NCI-H2227 (cell line): ENCODE results near the gene PIP5K1C.

Source experiments
- DNase-seq: peaks from one replicate; lab custom pipeline; 2025; ENCODE audit not compliant: unreplicated experiment; lab: John Stamatoyannopoulos, UW

PIP5K1C gene

DNA sequence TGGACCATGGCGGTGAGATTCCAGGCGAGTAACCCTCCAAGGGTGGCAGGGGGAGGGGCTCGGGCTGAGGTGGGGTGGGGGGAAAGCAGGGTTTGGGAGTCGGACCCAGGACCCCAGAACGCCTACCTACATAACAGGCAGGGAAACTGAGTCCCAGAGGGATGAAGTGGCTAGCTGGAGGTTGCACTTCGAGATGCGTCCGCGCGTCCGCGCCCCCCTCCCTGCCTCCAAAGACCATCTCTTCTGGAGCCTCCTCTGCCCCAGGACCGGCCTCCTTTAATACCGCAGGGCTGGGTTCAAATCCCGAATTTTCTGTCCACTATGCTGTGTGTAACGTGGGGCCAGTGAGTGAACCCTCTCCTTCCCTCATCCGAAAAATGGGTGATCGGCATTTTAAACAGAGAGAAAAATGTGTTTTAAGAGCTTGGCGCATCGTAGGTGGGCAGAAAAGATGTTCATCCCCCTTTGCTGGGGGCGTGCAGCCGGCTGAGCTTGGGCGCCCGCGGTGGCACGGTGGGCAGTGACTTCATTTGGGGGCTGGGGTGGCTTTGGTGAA is 21.7 kb upstream of the PIP5K1C start:
- DNase-seq = no peak

DNA sequence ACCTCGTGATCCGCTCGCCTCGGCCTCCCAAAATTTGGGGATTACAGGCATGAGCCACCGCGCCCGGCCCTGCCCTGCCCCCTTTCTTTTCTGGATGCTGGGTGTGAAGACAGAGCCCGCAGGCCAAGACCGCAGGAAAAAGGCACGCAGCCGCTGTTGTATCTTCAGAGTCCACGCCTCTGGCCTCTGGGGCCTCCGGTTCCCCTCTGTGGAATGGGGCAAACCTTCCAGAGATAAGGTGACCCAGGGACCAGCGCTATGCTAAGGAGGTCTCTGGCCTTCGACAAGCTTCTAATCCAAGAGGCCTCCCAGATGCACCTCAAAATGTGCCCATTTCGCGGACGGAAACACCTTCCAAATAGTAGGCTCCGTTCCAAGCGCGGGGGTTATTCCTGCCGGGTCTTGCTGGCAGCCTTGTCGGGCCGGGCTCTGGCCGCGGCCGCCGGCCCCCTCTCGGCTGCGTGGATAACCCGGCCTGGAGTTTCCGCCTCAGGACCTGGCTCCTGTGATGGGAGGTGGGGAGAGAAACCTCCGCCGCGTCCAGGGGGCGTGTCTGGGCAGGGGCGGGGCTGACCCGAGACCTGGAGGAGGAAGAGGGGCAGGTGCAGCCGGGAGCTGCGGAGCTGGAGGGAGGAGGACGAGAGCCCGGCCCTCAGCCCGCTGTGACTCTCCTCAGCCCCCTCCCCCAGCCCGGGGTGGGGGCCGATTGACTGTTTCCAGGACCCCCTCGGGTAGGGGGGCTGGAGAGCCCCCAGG is 21.0 kb upstream of the PIP5K1C start:
- DNase-seq = peak; percentile 91

DNA sequence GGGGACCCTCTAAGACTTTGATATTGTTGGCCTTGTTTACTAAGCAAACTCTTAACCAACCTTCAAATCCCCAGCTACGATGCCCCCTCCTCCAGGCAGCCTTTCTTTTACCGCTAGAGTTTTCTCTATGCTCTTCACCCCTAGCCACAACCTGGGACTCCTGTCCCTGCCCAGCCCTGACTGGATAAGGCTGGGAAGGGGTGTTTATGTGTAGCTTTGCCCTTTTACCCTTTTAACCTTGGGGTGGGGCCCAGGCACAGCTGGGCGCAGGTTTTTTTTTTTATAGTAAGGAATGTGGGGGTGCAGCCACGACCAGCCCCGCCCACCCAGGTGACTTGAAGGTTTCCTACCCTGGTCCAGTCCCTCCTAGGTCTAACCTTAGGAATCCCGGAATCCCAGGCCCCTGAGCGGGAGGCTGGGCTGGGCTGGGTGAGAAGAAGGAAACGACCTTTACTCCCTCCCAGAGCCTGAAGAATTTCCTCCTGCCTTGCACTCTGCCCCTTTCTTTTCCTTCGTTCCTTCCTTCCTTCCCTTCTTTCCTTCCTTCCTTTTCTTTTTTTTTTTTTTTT is 20.2 kb upstream of the PIP5K1C start:
- DNase-seq = no peak

DNA sequence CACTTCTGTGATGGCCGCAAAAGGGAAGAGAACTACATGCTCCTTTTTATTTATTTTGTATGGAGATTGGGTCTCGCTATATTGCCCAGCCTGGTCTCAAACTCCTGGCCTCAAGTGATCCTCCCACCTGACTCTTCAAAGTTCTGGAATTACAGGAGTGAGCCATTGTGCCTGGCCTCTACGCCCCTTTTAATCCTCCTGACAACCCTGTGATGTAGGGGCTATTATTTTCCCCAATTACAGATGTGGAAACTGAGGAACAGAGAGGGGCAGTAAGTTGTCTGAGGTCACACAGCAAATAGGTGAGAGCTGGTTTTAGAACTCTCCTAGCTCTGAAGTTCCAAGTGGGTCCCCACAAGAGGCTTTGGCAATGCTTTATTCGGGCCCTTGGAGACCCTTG is 19.6 kb upstream of the PIP5K1C start:
- no peak for DNase-seq

DNA sequence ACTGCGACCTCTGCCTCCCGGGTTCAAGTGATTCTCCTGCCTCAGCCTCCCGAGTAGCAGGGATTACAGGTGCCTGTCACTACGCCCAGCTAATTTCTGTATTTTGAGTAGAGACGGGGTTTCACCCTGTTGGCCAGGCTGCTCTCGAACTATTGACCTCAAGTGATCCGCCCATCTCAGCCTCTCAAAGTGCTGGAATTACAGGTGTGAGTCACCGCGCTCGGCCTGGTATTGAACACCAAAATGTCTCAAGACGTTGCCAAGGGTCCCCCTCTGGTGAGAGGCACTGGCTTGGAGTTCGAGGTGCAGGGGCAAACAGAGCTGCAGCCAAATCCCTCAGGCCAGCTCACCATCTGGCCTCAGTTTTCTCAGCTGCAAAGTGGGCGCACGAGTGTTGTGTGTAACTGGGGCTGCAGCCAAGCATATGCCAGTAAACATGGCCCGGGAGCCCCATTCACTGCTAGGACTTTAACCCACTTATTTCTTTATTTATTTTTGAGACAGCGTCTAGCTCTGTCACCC is 15.9 kb upstream of the PIP5K1C start:
- no peak for DNase-seq

DNA sequence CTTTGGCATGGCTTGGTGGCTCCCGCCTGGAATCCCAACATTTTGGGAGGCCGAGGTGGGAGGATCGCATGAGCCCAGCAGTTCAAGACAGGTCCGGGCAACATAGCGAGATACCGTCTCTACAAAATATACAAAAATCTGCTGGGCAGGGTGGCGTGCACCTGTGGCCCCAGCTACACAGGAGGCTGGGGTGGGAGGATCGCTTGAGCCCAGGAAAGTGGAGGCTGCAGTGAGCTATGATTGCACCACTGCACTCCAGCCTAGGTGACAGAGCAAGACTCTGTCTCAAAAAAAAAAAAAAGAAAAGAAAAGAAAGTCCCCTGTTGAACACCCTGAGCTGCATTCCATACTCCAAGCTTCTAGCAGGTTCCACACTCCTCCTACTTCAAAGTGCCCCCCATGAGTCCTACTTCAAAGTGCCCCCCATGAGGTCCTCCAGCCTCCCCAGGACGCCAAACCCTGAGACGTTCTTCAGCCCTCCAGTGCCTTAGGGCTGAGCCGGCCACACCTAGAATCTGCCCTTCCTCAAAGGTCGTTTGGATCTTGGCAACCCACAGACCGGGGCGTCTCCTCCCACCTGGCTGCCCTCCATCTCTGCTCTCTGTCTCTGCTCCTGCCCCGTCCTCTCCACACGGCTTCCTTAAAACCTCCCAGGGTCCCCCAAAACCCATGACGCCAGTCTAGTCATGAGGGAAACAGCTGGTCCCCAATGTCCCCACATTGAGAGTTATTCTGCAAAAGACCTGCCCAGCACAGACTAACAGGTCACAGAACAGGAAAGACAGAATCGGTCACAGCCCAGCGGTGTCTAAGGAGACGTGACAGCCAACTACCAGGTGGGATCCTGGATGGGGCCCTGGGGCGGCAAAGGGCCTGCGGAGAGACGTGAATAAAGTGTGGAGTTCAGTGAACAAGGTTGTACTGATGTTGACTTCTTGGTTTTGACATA is 12.7 kb upstream of the PIP5K1C start:
- no peak for DNase-seq

DNA sequence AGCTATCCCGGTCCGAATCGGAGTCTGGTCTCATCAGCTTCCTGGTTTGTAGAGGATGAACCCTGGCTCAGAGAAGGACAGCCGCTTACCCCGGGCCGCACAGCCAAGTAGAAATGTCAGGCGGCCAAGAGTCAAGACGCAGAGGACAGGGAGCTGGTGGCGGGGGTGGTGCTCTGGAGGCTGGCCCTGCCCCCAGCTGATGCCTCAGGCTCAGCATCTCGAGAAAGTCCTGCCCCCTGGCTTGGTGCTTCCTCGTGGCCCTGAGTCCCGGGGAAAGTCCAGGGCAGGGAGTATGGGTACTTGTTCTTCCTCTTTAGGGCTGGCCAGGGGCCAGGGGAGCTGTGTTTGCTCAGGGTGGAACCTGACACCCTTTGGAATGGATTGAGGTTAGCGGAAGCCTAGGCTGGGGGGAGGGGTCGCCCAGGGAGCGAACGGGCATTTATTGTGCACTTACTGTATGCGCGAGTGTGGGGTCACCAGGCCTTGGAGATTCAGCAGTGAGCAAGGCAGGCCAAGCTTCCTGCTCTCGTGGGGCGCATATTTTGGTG is 10.1 kb upstream of the PIP5K1C start:
- DNase-seq = no peak

DNA sequence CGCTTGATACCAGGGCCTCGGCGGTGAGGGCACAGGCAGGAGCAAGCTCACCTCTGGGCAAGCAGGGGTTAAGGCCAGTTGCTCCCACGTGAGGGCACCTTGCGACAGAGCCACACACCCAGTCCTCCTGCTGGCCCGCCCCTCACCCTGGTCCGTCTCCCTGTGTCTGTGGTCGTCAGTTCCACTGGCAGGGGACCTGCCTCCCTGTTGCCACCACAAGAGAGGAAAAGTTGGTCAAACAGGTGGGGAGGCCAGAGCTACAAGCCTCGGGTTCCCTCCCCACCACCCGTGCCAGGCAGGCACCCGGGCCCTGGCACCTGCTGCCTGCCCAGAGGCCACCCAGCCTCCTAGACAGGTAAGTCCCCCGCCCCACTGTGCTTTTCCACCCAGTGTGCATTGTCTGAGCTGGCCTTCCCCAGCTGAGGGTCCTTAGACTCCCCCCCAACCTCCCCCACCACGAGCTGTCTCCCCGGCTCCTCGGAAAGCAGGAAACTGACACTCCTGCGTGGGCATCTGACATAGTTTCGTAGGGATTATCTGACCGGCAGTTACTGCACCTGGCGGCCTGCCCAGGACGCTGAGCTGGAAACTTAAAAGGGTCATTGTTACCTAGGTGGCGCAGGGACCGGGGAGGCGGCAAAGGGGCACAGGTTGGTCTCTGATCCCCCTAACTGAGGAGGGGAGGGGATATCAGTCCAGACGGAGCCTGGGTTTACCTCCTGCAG is 8.1 kb upstream of the PIP5K1C start, which contains the start of gene TJP3:
TJP3 (plus strand) TSS at position 178 of the 725 bp plus-strand sequence. CDS start 20,049 bp downstream, outside the sequence.
- DNase-seq = no peak

DNA sequence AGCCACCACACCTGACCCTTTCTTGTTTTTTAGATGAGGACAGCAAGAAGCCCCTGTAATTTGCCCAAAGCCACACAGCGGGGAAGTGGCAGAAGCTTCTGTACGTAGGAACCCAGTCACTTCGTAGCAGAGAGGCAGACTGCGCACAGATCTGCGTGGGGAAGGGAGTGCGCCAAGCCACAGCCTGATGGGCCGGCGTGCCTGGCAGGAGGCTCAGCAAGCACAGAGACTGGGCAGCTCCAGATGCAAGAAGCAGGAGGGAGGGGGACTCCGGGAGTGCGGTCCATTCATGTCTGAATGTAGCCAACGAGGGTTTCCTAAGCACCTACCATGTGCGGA is 7.6 kb upstream of the PIP5K1C start:
- no peak for DNase-seq

DNA sequence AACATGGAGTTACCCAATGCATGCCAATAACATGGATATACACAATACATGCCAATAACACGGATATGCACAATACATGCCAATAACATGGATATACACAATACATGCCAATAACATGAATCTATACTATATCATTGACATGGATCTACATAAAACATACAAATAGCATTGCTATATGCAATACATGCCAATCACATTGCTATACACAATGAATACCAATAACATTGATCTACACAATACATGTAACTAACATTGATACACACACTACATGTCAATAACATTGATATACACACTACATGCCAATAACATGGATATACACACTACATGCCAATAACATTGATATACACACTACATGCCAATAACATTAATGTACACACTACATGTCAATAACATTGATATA is 932 bp upstream of the PIP5K1C start:
- no peak for DNase-seq

DNA sequence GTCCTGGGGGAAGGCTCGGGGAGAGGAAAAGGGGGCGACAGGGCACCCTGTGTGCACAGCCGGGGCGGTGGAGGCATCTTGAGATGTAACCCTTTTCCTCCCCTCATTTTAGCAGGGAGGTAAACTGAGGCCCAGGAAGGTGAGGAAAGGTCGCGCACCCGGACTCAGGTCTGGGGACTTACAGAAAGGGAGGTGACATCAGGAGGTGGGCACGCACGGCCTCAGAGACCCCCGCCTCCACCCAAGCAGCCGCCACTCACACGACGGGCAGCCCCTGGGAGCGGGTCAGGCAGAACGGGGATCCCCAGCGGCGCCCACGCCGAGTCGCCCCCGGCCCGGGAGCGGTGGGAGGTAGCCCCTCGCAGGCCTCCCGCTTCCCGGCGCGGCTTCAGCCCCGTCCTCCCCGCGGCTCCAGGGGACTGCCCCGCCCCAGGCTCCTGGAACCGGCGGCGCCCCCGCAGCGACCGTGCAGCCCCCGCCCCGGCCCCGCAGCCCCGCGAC is 477 bp downstream of the PIP5K1C start:
- no peak for DNase-seq

DNA sequence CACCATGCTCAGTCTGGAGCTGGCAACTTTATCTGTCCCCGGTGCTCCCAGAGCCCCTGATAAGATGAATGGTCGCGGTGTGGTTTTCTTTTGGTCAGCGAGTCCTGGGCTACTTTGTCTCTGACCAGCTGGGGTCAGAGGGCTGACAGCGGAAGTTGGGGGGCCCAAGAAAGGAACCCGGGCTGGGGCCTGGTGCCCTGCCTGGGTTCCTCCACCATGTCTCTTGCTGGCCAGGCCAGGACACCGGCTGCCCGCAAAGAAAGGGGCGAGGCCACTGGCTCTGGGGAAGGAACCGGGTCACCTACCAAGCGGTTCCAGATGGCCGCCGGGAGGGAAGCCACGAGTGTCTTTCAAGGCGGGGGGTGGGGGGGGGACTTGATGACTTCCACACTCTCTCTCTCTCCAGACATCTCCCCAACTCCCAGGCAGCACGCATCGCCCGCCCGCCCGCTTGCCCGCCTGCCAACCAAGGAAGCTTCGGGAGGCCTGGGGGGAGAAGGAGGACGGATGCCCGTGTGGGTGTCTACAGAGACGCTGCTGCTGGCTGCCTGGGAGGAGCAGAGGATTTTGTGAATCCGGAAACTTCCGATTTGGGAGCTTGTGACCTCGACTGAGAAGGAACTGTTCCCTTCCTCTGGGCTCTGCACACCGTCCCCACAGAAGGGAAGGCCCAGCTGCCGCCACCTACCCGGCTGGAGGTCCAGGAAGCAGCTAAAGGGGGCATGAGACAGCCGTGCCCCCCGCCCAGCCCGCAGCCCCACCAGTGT is 1.1 kb downstream of the PIP5K1C start:
- DNase-seq = no peak

DNA sequence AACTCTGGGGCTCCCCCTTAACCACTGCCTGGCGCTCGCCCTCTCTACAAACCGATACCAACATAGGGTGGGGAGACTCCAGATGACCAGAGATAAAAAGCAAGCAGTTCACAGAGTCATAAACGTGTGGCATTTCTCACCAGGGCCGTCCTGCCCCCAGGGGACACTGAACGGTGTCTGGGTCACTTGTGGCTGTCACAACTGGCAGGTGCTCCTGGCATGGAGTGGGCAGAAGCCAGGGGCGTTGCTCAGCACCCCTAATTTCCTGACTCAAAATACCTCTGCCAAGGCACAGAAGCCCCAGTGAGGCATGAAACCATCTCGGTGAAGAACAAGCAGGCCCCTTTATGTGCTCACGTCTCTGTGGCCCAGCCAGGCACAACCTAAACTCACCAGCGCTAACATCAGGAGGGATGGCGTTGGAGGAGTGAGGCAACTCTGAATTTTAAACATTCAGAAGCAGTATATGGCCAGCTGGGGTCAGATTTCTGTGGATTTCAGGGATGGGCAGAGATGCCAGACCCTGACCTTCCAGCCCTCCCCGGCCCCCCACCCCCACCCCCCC is 1.8 kb downstream of the PIP5K1C start:
- DNase-seq = no peak

DNA sequence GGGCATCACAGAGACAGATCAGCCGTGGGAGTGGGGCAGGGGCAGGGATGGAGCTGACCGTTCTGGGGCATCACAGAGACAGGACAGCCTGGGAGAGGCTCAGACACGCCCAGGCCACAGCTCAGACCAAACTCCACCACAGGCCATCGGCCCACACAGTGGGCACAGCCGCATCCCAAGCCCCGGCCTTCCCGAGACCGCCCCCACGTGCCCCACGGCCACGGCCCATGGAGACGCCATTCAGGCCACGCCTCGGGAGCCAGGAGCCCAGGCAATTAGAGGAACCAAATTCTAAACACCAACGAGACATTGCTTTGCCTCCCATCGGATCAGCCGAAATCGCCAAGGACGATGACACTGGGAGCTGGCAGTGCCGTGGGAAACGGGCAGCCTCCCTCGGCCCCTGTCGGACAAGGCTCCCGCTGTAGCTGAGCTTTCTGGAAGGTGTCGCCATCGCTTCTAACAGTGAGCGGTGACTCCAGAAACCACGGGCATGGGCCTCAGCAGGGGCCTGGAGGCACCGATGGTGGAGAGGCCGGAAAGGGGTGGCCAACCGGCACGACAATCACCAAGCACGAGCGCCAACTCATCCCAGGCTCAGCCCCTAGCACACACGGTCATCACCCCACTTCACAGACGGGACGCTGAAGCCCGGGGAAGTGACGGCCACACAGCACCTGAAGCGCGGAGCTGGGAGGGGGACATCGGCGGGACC is 2.4 kb downstream of the PIP5K1C start:
- no peak for DNase-seq

DNA sequence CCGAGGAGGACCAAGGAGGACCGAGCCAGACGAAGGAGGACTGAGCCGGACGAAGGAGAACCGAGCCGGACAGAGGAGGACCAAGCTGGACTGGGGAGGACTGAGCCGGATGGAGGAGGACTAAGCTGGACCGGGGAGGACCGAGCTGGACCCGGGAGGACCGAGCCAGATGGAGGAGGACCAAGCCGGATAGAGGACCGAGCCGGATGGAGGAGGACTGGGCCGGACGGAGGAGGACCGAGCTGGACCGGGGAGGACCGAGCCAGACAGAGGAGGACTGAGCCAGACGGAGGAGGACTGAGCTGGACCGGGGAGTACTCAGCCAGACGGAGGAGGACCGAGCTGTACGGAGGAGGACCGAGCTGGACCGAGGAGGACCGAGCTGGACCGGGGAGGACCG is 3.2 kb downstream of the PIP5K1C start:
- DNase-seq = no peak

DNA sequence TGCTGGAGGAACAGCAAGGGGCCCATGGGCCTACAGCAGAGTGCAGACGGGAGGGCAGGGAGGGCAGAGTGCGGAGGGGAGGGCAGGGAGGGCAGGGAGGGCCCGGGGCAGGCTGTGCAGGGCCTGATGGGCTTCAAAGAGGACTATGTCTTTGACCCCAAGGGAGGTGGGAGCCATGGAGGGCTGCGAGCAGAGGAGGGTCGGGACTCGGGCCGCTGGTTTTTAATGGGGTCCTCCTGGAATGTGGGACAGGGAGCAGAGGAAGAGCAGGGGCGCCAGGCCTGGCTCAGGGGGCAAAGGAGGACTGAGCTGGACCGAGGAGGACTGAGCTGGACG is 3.6 kb downstream of the PIP5K1C start:
- DNase-seq = no peak

DNA sequence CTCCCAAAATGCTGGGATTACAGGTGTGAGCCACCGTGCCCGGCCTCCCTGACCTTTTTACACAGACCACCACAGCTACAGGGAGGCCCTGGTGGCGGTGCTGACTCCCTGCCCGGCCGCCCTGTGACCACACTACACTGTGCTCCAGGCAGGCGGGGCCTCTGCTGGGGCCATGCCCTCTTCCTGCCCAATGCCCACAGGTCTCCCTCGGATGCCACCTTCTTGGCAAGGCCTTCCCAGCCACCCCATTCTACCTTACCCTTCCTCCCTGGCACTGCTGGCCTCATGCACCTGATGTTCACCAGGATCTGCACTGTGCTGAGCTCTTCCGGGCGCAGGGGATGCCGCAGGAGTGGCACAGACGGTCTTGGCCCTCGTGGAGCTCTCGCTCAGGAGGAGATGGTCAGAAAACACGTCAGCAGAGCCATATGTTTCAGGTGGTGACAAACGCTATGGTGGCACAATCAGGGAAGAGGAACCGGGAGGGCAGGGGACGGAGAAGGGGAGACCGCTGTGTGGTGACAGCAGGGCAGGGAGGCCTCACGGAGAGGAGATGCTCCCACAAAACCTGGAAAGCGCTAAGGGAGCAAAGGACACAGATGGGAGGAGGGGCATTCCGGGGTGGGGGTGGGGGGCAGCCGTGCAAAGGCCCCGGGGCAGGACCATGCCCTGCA is 4.1 kb downstream of the PIP5K1C start:
- DNase-seq = no peak

DNA sequence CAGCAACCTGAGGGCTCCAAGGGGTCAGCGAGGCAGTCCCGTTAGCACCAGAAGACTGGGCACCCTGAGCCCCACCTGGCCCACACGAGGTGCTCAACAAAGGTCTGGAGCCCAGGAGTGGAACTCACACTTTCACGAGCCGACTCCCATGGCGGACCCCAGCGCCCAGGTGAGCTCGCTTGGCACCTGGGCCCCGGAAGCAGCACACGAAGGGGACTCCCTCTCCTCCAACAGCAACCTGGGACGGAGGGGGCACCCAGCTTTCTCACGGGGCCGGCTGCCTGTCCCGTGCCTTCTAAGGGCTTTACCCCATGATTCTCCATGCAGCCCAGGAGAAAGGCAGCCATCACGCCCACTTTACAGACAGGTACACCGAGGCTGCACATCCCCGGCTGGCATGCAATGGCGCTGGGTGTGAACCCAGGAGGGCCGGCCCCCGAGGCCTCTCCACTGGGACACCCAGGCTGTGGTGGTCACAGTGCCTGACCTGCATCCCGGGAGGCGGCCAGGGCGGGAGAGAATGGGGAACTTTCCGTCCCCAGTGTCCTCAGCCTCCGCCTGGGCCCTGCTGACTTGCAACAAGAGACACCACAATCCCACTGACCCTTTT is 5.0 kb downstream of the PIP5K1C start:
- no peak for DNase-seq
